ENCODE results near the gene DNAJC18.
"Not testable (repeated sequence)": the region's sequence is repeated elsewhere in the genome, so short reads cannot be mapped to it uniquely, and the experiment has no call there.

Gene DNAJC18

GRCh38 chr5:139461176-139461575 lies 21.9 kb upstream of the DNAJC18 start:
- DNase-seq (ENCODE audit: low read depth, low spot score) = no peak

GRCh38 chr5:139460455-139460854 lies 21.1 kb upstream of the DNAJC18 start:
- DNase-seq (ENCODE audit: low read depth, low spot score) = no peak

DNA sequence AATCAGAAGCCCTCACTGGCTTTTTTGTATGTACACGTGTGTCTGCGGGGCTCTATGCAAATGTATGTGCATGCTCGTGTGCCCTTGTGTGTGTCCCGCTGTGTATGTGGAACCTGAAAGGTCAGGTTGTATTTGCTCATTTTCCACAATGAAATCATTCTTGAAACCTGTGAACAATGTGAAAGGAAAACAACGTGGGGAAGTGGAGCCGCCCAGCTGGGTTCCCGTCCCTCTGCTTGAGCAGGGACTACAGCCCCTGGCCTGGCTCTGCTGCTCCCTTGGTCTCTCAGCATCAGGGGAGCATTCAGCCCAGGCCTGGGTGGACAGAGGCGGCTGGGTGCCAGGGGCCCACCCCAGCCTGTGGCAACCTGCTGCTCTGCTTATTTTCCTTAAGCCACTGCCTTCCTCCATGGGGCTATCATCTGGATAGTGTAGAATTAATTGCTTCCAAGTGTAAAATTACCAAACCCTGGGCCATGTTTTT lies 20.2 kb upstream of the DNAJC18 start:
- no peak for DNase-seq (ENCODE audit: low read depth, low spot score)

DNA sequence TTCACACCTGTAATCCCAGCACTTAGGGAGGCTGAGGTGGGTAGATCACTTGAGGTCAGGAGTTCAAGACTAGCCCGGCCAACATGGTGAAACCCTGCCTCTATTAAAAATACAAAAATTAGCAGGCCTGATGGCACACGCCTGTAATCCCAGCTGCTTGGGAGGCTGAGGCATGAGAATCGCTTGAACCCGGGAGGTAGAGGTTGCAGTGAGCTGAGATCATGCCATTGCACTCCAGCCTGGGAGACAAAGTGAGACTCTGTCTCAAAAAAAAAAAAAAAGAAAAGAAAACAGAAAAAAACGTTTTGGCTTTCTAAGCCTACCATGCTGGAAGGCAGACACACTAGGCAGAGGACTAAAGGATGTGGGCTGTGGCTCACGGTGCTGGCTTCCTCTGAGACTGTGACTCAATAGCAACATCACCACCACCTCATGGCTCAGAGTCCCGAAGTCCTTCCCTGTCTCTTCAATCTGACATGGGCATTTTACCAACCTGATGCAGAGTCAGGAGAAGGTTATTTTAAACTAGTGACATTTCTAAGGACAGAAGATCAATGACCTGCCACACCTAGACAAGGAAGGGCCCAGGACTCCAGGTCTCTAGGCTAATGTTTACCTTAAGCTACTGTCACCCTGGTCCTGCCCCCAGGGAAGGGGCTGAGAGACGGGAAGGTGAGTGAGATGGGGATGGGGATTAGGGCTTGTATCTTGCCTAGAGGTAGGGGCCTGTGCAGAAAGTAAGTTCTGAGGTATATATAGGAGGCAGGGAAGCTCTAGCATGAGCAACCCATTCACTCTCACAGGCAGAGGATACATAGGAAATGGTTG lies 19.5 kb upstream of the DNAJC18 start:
- DNase-seq (ENCODE audit: low read depth, low spot score) = no peak

DNA sequence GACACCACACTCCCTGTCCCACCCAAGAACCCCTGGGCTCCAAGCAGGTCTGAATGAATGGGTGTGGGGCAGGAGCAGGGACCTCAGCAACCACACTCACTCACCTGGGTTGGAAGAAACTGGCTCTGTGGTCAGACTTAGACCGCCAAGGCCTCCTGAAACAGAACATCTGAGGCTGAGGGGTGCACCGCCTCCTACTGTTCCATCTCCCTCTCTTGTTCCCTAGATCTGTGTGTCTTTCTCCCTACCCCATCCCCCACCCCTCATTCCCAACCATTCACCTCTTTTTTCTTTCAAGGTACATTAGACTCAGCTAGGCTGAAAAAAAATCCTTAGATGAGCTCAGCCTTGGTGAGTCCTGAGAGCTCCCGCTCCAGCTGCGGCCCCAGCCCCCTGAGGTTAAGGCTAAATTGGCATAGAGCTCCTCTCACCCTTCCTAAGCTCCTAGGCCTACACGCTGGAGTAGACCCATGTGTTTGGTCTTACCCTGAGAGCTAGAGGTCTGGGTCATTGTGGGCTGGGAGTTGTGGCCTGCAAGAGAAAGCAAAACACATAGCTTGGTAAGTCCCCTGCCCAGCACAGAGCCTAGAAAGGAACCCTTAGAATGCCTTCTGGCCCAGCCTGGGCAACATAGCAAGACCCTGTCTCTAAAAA lies 18.5 kb upstream of the DNAJC18 start:
- DNase-seq (ENCODE audit: low read depth, low spot score) = no peak

- DNase-seq (ENCODE audit: low read depth, low spot score) = no peak
Measured at GRCh38 chr5:139457241-139457640, 17.9 kb upstream of the DNAJC18 start.

DNA sequence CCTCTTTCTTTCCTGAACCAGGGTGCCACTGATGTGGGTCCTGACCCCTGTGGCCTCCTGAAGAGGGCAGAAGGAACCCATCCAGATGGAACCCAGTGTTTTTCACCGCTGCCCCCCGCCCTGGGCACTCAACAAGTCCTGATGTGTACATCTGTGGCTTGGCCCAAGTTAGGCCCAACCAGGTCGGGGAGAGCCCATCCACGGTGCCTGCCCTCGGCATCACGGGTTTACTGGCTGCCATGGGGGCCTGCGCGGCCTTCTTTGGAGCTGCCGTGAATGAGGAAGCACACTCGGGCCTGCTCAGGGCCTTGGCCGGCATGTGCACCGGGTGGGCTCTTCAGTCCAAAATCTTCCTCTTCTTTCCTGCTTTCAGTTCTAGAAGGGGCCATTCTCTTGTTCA lies 17.5 kb upstream of the DNAJC18 start:
- no peak for DNase-seq (ENCODE audit: low read depth, low spot score)

DNA sequence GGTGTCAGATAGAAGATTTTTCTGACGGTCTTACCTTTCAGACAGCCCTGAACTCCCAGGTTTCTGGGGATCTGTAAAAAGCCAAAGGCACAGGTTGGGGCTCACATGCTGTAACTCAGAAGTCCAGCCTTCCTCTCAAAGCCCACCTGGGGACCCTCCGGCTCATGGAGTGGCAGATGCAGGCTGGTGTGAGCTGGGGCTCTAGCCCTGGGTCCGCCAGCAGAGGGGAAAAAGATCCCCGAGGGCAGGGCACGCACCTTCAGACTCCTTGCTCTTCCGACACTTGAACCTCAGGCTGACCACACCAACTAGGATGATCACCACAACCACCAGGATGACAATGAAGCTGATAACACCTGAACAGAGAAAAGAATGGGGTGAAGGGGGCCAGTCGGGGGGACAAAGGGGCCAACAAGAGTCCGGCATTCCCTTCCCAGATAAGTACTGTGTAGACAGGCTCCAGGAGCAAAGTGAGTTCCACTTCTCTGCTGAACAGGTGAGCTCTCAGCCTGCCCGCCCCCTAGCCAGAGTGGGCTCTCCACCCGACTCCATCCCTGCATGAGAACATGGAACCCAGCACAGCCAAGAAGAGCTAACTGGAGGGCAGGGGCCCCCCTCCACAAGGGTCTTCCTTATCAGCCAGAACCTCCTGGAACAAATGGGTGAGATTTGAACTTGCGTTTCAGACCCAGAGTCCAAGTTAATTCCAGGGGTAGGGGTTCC lies 15.4 kb upstream of the DNAJC18 start:
- no peak for DNase-seq (ENCODE audit: low read depth, low spot score)

DNA sequence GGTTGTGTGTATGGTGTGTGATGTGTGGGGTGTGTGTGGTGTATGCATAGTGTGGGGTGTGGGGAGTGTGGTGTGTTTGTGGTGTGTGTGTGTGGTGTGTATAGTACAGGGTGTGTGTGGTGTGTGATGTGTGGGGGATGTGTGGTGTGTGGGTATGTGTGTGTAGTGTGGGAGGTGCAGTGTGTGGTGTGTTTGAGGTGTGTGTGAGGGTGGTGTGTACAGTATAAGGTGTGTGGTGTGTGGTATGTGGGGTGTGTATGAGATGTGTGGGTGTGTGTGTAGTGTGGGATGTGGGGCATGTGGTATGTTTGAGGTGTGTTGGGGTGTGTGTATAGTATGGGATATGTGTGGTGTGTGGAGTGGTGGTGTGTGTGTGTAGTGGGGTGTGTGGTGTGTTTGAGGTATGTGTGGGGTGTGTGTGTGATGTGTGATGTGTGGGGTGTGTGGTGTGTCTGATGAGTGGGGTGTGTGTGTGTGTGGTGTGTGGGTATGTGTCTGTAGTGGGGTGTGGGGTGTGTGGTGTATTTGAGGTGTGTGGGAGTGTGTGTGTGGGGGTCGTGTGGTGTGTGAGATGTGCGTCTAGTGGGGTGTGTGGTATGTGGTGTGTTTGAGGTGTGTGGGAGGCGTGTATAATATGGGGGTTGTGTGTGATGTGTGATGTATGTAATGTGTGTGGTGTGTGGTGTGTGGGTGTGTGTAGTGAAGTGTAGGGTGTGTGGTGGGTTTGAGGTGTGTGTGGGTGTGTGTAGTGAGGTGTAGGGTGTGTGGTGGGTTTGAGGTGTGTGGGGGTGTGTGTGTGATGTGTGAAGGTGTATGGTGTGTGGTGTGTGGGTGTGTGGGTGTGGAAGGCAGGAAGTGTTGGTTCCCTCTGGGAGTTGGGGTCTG lies 14.6 kb upstream of the DNAJC18 start:
- DNase-seq (ENCODE audit: low read depth, low spot score) = no peak

DNA sequence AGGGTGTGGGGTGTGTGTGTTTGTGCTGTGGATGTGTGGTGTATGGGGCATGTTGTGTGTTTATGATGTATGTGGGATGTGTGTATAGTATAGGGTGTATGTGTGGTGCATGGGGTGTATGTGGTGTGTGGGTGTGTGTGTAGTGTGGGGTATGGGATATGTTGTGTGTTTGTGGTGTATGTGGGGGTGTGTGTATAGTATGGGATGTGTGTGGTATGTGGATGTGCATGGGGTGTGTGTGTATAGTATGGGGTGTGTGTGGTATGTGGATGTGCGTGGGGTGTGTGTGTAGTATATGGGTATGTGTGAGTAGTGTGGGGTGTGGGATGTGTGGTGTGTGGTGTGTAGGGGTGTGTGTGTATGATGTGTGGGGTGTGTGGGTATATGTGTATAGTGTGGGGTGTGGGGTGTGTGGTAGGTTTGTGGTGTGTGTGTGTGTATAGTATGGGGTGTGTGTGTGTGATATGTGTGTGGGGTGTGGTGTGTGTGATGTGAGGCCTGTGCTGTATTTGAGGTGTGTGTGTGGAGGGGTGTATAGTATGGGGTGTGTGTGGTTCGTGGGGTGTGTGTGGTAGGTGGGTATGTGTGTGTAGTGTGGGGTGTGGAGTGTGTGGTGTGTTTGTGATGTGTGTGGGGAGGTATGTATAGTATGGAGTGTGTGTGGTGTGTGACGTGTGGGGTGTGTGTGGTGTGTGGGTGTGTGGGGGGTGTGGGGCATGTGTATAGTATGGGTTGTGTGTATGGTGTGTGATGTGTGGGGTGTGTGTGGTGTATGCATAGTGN lies 12.7 kb upstream of the DNAJC18 start:
- DNase-seq (ENCODE audit: low read depth, low spot score) = no peak

DNA sequence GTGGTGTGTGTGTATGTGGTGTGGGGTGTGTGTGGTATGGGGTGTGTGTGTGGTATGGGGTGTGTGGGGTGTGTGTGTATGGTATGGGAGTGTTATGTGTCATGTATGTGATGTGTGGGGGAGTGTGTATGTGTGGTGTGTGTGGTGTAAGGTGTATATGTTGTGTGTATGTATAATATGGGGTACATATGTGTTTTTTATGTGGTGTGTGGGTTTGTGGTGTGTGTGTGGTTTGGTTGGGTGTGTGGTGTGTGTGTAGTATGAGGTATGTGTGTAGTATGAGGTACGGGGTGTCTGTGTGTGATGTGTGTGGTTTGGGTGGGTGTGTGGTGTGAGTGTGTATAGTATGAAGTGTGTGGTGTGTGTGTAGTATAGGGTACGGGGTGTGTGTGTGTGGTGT lies 11.9 kb upstream of the DNAJC18 start:
- no peak for DNase-seq (ENCODE audit: low read depth, low spot score)

DNA sequence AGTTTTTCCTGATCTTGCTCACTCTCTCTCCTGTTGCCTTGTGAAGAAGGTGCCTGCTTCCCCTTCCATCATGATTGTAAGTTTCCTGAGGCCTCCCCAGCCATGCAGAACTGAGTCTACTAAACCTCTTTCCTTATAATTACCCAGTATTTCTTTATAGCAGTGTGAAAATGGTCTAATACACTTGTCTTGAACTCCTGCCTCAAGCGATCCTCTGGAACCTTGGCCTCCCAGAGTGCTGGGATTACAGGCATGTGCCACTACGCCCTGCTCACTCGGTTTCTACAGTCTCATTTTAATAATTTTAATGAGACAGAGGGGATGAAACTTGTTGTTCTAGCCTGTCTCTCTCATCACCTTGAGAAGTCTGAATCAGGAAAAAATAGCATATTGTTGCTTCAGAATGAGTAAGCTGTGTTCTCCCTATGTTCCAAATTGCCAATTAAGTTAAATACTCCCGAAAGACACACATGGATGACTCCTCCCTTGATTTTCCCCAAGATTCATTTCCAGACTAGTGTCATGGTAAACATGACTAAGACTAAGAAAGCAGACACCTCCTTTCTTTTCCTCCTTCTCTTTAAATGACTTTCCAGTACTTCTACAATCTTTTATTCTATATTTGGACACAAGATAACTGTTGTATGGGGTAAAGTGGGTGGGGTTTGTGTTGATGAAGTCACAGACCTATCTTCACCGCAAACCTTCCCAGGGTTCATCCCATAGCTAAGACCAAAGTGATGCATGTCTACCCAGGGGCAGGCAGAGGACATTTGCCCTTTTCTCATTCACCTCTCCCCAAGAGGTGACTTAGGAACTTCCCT lies 7.8 kb upstream of the DNAJC18 start:
- no peak for DNase-seq (ENCODE audit: low read depth, low spot score)

- DNase-seq (ENCODE audit: low read depth, low spot score) = no peak
Measured at GRCh38 chr5:139445325-139446170, 6.2 kb upstream of the DNAJC18 start.

- no peak for DNase-seq (ENCODE audit: low read depth, low spot score)
Measured at GRCh38 chr5:139443831-139444453, 4.6 kb upstream of the DNAJC18 start.

DNA sequence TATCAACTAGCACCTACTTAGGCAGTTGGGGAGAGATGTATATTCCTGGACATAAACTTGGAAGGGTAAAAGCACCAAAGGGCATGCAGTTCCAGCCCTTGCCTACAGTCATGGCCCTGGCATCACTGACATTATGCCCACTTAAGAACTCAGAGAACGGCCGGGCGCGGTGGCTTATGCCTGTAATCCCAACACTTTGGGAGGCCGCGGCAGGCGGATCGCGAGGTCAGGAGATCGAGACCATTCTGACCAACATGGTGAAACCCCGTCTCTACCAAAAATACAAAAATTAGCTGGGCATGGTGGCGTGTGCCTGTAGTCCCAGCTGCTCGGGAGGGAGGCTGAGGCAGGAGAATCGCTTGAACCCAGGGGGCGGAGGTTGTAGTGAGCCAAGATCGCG lies 1.1 kb upstream of the DNAJC18 start:
- DNase-seq (ENCODE audit: low read depth, low spot score) = not testable (repeated sequence)

DNA sequence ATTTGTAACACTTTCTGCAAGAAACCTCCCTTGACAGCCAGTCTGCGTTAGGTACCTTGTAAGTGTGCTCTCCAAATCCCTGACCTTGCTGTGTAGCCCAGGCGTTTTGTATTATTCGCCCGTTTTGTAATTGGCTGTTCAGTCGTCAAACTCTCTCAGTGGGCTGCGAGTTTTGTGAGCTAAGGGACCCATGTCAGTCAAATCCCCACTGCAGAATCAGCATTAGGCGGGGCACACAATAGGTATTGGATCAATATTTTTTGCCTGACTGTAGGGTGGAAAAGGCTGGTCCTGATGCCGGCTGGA lies 665 bp downstream of the DNAJC18 start:
- DNase-seq (ENCODE audit: low read depth, low spot score) = no peak

DNA sequence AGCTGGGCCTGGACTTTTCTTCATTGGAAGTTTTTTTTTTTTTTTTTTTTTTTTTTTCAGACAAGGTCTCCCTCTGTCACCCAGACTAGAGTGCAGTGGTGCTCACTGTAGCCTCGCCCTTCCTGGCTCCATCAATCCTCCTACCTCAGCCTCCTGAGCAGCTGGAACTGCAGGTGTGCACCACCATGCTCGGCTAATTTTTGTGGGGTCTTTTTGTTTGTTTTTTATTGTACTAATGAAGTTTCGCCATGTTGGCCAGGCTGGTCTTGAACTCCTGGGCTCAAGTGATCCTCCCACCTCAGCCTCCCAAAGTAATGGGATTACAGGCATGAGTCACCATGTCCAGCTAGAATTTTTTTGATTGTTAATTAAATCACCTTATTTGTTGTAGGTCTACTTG lies 3.6 kb downstream of the DNAJC18 start:
- DNase-seq (ENCODE audit: low read depth, low spot score) = no peak

DNA sequence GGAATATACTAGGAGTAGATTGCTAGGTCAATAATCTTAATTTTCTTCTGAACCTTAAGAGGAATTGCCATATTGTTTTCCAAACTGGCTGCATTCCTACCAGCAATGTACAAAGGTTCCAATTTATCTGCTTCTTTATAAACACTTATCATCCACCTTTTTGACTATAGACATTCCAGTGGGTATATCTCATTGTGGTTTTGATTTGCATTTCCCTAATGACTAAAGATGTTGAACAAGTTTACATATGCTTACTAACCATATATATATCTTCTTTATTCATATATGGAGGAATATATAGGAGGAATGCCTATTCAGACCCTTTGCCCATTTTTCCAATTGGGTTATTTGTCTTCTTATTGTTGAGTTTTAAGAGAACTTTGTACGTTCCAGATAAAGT lies 7.6 kb downstream of the DNAJC18 start:
- no peak for DNase-seq (ENCODE audit: low read depth, low spot score)

DNA sequence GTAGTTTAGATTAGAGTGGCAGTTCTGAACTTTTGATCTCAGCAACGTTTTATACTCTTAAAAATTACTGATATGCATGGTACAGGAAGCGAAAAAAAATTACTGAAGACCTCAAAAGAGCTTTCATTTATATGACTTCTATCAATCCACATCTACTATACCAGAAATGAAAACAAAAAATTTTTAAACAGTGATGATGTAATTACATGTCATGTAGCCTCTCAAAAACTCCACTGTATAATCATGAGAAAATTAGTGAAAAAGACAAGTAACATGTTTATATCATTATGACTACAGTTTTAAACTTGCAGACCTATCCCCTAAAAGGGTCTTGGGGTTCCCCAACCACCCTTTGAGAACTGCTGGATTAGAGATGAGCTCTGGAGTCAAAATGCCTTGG lies 9.3 kb downstream of the DNAJC18 start:
- DNase-seq (ENCODE audit: low read depth, low spot score) = no peak
